NCI-H128 (cell line): ENCODE data around the gene ZDHHC21.

ENCODE experiments used
- DNase-seq: peaks from one replicate; lab custom pipeline; 2025; ENCODE audit not compliant: unreplicated experiment; lab: John Stamatoyannopoulos, UW

ZDHHC21 gene

DNA sequence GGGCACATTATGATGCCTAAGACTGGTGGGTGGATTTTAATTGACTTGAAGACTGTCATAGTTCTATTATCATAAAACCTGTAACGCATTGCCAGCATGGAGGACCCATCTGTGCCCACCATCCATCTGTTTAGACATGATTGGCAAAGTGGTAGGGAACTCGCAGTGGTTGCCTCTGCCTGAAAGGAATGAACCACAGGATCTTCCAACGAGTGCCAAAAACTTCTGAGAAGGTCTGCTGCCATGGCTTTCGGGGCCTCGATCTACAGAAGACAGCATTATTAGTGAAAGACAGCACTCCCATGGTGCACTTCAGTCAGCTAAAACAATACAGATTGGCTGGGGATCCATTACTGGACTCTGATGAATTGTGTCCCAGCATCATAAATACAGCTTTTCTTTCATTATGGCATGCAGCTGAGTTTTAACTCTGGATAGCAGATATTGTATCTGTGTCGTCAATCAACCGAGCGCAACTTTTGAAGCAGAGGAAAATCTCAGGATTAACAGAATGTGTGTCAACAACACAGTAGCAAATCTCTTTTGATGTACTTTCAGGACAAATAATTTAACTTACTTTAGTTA lies 74.3 kb downstream of the ZDHHC21 start:
- no peak for DNase-seq

GRCh38 chr9:14616188-14616982 lies 76.8 kb downstream of the ZDHHC21 start:
- no peak for DNase-seq

GRCh38 chr9:14608540-14608939 lies 84.7 kb downstream of the ZDHHC21 start:
- DNase-seq: no peak

GRCh38 chr9:14597171-14597799 lies 95.9 kb downstream of the ZDHHC21 start:
- DNase-seq: no peak

DNA sequence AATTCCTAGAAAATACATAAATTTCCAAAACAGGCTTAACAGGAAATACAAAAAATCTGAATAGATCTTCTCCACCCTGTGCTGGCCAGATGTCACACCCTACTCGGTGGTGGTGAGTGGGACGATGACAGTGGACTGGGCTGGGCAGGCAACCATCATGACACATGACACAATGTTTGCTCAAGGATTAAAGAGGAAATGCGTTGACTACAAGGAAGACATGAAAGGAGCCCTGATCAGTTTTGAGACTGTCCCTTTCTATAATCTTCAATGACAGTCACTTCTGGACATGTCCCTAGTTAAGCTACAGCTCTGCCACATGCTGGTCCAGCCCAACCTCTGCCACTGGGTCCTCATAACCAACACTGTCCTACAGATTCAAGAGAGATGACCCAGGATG lies 99.8 kb downstream of the ZDHHC21 start:
- no peak for DNase-seq

DNA sequence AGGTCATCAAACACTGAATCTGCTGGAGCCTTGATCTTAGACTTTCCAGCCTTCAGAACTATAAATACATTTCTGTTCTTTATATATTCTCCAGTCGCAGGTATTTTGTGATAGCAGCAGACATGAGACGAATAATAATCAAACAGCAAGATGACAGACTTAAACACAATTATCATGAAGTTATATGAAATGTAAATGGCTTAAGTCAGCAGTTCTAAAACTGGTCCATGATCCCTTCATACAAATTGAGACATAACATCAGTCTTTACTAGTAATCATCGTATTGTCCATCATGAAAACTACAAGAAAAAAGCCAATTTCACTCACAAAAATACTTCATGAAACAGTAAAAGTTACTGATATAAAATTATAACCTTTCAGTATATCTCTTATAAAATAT lies 101.8 kb downstream of the ZDHHC21 start:
- DNase-seq: no peak

DNA sequence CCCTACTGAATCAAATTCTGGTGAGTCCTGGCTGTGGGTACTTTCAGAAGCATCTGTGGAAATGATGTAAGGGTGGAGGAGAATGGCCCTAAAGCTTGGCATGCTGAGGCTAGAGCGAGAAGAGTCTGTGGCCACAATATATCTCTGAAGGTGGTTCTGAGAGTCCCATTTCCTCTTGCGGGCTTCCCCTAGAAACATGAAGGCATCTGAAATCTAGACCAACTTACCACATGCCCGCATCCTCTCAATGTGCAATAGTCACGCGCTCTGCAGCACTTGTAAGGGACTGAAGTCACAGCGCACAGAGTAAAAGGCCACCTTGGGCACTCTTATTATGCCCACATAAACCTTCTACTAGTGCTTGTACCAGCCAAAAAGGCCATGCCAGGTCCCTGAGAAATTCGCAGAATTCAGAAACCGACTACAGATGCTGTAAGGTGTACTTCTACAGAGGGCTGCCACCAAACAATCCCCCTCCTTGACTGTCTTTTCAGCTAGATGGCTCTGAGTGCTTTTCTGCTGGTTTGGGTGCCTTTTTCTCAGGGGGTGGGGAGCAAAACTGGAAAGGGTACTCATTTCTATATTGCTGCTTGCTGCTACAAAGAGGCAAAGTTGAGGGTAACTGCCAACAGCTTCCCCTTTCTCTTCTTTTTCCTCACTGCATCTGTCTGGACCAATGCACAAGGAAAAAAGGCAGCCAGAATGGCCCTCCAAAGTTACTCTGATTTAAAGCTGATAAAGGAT lies 107.3 kb downstream of the ZDHHC21 start:
- DNase-seq: no peak

DNA sequence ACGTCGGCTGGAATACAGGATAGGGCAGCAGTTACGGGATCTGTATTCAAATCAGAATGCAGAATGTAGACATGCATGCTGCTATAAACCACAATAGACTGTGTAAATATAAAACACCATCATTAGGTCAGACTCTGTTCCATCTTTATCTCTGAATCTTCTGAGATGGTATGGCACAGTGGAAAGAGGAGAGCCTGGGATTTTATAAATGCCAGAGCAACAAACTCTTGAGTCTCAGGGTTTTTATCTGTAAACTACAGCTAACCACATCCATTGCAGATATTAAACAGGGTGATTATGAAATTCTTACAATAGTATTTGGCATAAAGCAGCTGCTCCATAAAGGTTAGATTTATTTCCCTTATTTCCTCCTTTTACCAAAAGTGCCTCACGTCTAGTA lies 108.7 kb downstream of the ZDHHC21 start:
- DNase-seq: no peak

- no peak for DNase-seq
Measured at GRCh38 chr9:14578030-14578429, 115.2 kb downstream of the ZDHHC21 start.

GRCh38 chr9:14574173-14574572 lies 119.1 kb downstream of the ZDHHC21 start:
- no peak for DNase-seq

DNA sequence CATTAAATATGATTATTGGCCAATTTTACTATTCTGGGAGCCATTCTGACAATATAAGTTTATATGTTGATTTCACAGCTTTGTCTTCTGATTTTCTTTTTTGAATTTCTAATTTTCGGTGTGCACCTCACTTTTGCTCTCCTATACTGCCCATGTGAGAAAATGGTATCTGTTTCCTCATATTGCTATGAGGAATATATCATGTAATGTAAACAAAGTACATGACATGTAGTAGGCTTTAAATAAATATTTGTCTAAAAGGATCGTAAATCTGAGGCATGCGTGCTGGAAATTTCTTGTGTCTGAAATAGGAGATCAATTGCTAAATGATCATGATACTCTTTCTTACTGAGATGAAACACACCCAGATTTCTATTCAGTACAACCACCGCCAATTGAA lies 119.9 kb downstream of the ZDHHC21 start:
- no peak for DNase-seq

- no peak for DNase-seq
Measured at GRCh38 chr9:14565352-14566016, 127.7 kb downstream of the ZDHHC21 start.

DNA sequence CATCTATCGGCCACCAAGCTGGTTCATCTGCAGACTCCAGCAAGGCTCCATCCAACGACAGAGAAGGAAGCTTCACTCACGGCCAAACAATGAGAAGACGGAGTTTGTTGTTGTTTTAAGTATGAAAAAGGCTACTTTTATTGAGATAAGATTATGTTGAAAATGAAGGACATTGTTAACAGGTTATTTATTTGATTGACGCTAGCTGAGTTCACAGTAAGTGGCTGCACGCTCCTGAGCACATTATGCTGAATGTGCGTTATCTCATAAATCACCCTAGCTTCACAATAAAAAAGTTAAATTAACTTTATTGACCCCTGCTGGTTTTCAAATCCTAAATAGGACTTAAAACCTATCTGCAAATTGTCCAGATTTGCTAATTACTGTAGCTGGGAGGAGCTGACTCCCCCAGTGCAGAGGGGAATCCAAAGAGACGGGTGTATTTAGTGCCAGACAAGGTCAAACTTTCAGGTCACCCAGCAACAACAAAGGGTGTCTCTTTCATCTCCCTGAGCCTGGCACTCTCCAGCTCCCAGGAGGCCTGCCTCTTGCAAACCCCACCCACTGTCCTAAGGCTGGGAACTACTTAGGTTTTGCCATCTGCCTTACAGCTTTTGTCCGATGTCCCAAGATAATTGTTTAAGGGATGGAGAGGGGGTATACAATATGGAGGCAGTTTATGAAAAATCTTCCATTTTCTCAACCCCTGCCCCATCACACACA lies 129.2 kb downstream of the ZDHHC21 start:
- no peak for DNase-seq

DNA sequence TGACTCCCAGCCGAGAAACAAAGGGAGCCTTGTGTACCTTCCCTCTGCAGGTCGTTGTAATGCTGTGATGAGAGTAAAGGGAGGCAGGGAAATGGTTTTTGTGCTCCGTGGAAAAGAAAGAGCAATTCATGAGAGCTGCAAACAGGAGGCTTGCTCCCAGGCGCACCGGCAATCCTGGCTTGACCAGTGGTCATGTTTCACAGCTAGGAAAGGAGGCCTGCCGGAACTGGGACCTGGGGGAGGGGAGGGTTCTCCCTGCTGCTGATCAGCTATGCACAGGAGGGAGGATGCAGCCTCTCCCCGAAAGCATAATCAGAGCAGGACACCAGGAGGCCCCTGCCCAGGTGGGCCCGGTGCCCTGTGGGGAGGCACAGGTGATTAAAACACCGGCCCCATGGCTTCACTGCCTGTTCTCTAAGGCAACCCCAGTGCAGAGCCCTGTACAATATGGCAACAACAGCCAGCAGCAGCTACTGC lies 131.3 kb downstream of the ZDHHC21 start:
- DNase-seq: no peak
